Pulmonary artery endothelial cell (primary cell): ENCODE results near the gene RASA3. TPM values are rescaled to one million over a fixed set of nuclear protein-coding genes. Genes with fewer than 3 reads are reported as not detected.

Experiments
- DNase-seq: peaks from one replicate; pipeline ENCODE4 v3.0.0-alpha.2; 2011; ENCODE audit warnings: low read depth, low spot score
- total RNA-seq: library from RNA; depleted of rRNA; stranded (reverse); fragments of >200 nt; gene quantifications from 2 replicates; pipeline ENCODE4 v1.2.3, GENCODE V29; 2014

Gene RASA3
- total RNA-seq, 1 donor from 2014 or later: 41.5 TPM

GRCh38 chr13:114069376-114070097 is 62.9 kb downstream of the RASA3 start:
- DNase-seq: no peak

GRCh38 chr13:114068656-114069318 is 63.6 kb downstream of the RASA3 start:
- peak; percentile 15 for DNase-seq

GRCh38 chr13:114067886-114068651 is 64.4 kb downstream of the RASA3 start:
- no peak for DNase-seq

GRCh38 chr13:114067381-114067885 is 65.0 kb downstream of the RASA3 start:
- DNase-seq: no peak

GRCh38 chr13:114066956-114067355 is 65.5 kb downstream of the RASA3 start:
- DNase-seq: no peak

- DNase-seq: no peak
These were observed 66.3 kb downstream of the RASA3 start for GRCh38 chr13:114065926-114066774.

- DNase-seq: peak; percentile 83
These were observed 67.1 kb downstream of the RASA3 start for GRCh38 chr13:114065141-114065925.

GRCh38 chr13:114064450-114065140 is 67.8 kb downstream of the RASA3 start:
- no peak for DNase-seq

- DNase-seq: no peak
These were observed 68.6 kb downstream of the RASA3 start for GRCh38 chr13:114063545-114064449.

GRCh38 chr13:114062754-114063153 is 69.7 kb downstream of the RASA3 start:
- no peak for DNase-seq

GRCh38 chr13:114062341-114062740 is 70.1 kb downstream of the RASA3 start:
- no peak for DNase-seq

- no peak for DNase-seq
These were observed 70.7 kb downstream of the RASA3 start for GRCh38 chr13:114061744-114062143.

- no peak for DNase-seq
These were observed 71.4 kb downstream of the RASA3 start for GRCh38 chr13:114061047-114061446.

- no peak for DNase-seq
These were observed 72.2 kb downstream of the RASA3 start for GRCh38 chr13:114059946-114060860.

GRCh38 chr13:114059428-114059827 is 73.0 kb downstream of the RASA3 start:
- no peak for DNase-seq

- DNase-seq: no peak
These were observed 74.2 kb downstream of the RASA3 start for GRCh38 chr13:114058051-114058867.
